Measurements from ENCODE around the gene RNF213.

The RNF213 gene

DNA sequence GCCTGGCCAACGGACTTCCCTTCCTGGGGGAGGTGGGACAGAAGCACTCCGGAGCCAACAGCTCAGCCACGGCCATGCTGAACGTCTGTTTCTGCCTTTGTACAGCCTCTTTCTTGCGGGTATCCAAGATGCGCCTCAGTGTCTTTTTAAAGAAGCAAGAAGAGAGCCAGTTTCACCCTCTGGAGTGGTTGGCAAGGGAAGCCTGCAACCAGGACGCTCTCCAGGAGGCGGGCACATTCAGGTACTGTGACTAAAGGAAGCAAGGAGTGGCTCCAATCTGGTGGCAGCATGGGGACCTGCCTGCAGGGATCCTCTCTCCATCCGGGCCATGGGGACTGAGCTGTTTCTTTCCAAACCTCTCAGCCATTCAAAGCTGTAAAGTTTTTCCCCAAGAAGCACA lies 93.7 kb downstream of the RNF213 start:
- DNase-seq, result no peak

DNA sequence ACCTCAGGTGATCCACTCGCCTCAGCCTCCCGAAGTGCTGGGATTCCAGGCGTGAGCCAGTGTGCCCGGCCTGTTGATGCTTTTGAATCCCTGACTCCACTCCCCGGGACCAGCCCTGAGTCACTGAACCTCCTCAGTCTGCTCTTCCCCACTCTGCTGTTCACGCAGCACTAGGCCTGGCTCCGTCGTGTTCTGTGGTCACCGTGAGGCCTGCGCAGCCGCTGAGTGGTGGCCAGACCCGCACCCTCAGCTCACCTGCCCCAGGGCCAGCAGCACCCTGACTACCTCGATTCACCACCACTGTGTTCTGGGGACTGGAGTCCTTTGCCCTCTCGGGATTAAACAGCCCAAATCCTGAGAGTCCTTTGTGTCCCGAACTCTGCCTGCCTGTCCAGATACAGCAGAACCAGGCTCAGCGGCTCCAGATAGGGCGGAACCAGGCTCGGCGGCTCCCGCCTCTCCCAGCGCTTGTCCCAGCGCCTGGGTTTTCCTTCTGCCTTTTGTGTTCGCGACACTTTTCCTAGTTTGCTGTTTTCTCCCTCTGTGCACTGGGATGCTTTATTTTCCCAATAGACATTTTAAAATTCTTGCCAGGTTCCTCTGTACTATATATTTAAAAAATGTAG lies 95.7 kb downstream of the RNF213 start:
- no peak for DNase-seq

DNA sequence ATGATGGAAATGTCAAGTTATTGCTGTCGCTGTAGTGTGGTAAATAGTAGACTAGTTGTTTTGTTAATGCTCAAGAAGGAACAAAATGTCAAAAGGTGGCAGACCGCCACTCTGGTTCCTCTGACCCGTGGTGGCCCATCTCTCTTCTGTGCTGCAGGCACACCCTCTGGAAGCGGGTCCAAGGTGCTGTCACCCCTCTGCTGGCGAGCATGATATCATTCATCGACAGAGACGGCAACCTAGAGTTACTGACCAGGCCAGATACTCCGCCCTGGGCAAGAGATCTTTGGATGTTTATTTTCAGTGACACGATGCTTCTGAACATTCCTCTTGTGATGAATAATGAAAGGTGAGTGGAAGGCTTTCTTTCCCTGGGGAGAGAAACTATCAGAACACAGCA lies 97.5 kb downstream of the RNF213 start:
- no peak for DNase-seq

DNA sequence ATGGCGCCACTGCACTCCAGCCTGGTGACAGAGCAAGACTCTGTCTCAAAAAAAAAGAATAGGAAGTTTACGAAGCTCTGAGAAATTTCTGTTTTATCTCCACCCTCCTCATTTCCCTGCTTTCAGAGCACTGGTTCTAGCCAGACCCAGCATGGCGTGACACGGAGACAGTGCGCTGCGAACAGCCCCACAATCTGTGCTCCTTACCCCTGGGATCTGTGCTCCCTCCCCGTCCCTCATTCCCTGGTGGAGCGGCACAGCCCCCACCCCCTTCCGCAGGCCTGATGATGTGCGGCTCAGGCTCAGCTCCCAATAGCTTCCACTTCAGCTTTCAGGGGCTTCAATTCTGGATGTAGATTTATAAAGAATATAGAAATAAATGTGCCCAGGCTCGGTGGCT lies 98.2 kb downstream of the RNF213 start:
- no peak for DNase-seq

DNA sequence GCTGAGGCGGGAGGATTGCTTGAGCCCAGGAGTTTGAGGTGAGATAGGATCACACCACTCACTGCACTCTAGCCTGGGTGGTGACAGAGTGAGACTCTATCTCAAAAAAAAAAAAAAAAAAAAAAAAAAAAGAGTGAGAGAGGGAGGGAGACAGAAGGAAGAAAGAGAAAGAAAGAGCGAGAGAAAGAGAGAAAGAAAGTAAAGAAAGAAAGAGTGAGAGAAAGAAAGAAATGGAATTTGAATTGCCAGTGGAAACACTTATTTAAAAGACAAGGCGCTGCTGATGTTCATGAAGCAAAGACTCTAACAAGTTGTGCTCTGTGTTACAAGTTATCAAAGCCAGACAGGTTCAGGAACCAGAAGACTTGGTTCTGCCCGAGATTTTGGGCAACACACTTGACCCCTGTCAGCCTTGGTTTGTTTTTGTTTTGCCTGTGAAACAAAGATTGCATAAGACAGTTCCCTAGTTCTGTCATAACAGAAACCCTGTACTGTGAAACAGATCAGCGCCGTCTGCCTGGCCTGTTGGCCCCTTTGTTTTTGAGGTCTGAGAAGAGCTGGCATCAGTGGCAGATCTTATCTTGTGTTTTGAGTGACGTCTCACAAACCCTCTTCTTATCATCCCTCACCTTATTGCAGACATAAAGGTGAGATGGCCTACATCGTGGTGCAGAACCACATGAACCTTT lies 98.9 kb downstream of the RNF213 start:
- DNase-seq, result no peak

DNA sequence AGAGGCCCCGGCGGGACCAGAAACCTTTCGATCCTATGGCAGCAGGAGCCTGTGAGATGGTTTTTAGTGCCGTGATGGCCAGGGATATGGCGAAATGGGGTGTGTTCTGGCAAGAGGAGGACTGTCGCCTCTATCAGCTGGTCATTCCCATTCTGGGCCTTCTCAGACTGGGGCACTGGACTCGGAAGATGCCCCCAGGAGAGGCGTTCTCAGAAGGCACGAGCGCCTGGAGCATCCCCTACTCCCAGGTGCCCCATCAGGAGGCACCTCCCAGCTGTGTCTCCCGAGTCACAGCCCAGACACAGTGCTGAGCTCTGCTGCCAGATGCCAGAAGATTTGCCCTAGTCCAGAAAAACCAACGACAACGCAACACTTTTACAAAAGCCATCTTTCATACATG lies 99.7 kb downstream of the RNF213 start:
- DNase-seq, result no peak

DNA sequence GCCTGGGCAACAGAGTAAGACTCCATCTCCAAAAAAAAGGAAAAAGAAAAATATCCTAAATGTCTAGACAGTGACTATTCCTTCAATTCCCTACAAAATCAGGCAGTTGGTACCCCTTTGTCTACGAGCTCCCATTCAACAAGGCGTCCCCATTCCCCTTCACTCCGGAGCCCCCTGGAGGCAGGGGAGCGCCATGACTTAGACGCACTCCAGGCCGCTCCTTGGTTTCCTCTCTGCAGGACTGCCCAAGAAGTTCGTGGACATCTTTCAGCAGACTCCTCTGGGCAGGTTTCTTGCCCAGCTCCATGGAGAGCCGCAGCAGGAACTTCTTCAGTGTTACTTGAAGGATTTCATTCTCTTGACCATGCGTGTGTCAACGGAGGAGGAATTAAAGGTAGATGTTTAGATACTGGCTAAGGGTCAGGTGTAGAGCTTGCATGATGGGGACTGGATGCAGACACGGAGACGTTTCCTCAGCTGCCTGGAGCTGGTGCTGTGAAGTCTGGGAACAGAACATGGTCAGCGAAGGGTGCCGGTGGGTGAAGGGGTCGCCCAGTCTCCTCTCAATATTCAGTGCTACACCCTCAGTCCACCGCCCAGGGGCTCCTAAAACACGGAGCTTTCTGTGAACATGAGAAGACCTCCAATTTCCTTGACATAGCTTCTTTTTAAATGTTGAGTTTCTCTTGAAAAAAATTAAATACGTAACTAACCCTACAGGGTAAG lies 101.0 kb downstream of the RNF213 start:
- DNase-seq, result no peak

DNA sequence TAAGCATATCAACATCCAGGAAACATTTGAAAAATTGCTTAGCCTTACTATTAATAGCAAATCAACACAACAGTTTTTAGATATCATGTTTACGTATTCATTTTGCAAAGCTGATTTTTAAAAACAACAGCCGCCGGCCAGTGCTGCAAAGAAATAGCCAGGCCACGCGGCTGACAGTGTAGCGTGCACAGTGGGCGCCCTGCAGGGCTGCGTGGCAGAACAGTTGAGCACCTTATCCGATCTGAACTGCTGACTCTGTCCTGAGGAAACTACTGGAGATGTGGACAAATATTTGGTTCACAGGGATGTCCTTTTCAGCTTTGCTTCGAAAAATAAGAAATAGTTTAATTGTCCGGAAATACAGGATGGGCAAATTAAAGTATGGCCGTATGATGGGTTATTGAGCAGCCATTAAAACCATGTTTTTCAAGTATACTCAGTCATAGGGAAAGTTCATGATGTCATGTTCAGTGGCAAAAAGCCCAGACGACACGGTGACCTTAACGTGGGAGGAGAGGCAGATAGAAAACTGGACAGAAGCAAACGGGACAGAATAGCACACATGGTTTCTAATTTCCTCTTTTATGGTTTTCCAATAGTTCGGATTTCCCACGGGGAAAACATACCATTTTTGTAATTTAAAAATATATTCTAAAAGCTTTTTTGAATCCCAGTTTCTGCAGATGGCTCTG lies 101.9 kb downstream of the RNF213 start:
- no peak for DNase-seq

DNA sequence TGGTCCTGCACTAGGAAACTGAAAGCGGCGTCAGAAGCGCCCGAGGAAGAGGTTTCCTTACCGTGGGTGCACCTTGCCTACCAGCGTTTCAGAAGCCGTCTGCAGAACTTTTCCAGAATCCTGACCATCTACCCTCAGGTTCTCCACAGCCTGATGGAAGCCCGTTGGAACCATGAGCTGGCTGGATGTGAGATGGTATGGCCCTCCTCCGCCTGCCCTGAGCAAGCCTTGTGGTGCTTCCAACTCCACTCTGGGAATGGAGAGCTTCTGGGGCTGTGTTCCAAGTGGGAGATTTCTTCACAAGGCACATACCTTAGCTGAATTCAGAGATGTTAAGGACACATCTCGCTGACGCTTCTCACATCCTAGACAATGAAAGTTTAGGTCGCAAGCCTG lies 102.5 kb downstream of the RNF213 start:
- no peak for DNase-seq

DNA sequence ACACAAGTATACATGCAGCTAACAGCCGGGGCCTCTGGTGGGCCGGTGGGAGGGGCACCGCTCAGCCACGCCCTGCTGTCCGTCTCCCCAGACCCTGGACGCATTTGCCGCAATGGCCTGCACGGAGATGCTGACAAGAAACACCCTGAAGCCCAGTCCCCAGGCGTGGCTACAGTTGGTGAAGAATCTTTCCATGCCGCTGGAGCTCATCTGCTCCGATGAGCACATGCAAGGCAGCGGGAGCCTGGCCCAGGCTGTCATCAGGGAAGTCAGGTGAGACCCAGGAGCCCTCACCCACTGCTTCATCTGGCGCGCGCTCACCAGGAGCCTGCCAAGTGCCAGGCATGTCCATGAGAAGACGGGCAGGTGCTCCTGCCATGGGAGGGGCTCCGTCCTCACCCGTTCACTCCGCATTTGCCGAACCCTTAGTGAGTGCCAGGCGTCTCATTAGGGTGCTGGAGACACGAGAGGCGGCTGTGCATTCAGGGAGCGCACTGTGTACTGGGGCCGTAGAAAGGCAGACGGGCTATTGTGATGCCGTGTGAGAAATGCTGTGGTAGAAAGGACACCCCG lies 103.0 kb downstream of the RNF213 start:
- DNase-seq, result no peak

DNA sequence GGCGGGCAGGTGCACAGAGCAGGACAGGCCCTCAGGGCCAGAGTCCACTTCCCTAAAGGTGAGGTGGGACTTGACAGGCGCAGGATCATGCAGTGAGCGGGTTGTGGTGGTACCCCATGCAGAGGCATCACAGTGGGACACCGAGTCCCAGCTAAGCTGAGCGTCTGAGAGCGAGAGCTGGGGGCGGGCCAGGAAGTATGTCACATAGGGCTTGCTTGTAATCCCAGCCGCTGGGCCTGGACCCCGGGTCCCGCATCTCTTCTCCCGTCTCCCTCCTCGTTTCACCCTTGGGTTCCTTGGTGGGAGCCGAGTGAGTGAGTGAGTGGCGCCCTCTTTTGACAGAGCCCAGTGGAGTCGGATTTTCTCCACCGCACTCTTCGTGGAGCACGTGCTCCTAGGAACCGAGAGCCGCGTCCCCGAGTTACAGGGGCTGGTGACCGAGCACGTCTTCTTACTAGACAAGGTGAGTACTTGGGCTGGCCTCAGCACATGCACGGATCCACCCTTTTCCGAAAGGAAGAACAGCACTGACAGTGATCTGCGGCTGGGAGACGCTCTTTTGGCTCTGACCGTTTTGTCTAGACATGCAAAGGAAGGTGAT lies 103.5 kb downstream of the RNF213 start:
- no peak for DNase-seq

DNA sequence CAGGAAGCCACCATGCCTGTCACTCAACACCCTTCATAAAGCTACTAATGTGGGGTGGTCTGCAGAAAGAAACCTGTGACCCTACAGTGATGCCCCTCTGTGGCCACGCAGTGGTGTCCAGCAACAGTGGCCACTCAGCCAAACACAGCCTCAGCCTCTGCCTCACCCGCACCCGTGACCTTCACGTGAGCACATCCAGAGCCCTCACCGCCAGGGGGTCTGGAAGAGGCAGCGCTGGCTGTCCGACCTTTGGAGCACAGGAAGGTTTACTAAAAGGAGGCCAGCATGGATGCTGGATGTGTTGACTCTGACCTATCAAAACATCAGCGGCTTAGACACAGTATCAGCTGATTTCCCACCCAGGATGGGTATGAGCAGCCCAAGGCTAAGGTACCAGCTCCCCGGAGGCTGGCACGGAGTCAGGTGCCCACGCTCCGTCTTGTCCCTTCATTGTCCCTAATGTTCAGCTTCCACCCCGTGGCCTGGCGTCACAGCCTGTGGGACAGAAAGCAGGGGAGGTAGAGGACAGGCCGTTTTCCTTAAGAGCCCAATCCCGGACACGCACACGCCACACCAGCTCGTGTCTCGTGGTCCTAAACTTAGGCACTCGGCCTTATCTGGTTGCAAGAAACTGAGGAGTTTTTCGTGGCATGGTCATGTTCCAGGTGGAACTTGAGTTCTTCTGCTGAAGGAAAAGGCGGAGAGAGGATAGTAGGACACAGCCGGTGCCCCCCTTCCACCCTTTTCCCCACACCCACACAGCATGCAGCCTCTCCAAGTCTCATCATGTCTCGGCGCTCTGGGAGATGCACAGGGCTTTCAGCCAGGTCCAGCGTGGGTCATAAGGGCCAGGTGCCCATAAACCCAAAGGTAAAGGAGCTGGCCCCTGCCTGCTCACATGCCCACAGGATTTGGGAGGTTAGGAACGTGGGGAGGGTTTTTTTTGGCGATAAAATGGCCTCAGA lies 104.6 kb downstream of the RNF213 start:
- no peak for DNase-seq

DNA sequence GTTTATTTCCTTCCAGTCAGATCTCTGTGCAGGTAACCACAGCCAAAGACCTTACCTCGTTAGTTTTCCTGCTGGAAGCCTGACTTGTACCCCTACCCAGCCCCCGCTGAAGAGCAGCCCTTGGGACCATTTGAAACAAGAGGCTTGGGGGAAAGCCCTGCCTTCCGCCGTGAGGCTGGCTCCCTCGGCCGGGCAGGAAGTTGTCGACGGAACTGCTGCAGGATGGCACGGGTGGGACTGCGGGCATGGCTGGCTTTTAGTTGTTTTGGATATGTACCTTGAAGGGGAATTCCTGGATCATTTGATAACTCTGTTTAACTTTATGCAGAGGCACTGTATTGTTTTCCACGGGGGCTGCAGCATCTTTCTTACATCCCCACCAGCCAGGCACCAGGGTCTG lies 105.3 kb downstream of the RNF213 start:
- no peak for DNase-seq

DNA sequence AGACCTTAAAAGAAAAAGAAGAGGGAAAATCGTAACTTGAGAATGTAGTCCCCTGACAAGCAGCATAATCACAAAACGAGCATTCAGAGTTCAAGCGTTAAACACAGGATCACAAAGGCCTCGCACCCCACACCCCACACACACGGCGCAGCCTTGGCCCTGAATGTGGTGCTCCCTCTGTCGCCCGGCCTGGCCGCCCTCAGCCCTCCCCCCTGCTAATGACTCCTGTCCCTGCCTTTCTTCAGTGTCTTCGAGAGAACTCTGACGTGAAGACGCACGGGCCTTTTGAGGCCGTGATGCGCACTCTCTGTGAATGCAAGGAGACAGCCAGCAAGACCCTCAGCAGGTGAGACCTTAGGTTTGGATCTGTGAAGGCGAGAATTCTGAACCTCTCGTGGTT lies 106.9 kb downstream of the RNF213 start:
- DNase-seq, result no peak

DNA sequence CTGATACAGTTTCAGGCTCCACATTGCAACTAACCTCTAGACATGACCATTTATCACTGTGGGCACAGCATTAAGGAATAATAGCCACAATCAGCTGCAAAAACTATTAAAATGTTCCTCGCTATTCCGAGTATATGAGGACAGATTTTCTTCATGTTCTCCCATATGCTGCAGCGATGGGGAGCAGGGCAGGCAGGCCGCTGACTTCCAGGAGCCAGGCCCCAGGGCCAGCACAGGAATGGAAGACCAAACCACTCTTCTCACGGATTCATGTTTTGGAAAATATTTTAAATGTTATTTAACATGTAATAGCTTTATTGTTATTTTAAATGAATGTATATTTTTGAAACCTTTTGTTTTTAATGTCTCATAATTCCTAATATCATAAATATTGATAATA lies 110.5 kb downstream of the RNF213 start:
- DNase-seq, result no peak

DNA sequence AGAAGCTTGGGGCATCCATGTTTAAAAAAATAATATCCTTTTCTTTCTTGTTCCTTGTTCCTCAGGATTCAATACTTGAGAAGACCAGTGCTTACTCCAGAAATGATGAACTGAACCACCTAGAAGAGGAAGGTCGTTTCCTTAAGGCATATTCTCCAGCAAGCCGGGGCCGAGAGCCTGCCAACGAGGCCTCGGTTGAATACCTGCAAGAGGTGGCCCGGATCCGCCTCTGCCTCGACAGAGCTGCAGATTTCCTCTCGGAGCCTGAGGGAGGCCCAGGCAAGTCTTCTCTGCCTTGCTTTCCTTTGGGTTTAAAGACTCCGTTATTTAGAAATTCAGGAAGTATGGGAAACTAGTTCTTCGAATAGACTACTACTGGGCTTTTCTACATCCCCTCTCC lies 111.8 kb downstream of the RNF213 start:
- no peak for DNase-seq

DNA sequence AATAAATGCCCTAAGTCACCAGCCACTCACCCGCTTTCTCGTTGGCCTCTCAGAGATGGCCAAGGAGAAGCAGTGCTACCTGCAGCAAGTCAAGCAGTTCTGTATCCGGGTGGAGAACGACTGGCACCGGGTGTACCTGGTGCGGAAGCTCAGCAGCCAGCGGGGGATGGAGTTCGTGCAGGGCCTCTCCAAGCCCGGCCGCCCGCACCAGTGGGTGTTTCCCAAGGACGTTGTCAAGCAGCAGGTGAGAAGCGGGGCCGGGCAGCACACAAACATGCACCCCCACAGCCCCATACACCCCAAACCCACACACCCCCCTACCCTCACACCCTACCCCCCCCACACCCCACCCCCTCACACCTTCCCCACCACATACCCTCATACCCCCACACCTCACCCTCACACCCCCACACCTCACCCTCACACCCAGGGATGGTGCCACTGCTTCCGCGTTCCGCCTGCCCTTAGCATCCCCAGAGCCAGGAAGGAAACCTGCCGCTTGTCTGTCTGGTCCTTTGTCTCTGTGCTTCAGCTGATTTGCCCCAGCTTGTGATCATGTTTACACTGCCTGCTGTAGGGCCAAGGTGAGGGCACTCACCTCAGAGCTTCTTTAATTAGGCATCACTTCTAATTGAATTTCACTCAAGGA lies 112.4 kb downstream of the RNF213 start:
- no peak for DNase-seq

DNA sequence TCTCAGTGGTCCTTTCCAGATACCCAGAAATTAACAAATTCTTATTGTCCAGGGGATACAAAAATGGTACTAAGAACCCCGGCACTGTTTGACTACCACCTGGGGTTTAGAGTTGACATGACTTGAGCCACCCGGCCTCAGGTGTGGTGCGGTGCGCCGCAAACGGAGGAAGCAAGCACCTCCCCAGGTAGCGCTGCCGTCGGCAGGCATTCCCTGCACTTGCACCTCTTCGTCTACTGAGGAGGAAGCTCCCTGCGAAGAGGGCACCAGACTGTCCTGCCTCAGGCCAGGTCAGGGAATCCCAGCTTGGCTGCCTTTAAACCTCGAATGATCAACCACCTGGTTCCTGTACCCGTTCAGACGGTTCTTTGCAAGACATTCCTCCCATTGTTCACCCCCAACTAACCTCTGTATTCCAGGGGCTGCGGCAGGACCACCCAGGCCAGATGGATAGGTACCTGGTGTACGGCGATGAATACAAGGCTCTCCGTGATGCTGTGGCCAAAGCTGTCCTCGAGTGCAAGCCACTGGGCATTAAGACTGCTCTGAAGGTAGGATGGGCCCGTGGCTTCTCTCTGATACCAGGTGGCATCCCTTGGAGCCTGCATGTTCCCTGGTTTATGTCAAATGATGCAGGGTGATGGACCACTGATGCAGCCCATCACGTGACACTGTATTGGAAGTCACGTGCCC lies 113.5 kb downstream of the RNF213 start:
- DNase-seq, result no peak

DNA sequence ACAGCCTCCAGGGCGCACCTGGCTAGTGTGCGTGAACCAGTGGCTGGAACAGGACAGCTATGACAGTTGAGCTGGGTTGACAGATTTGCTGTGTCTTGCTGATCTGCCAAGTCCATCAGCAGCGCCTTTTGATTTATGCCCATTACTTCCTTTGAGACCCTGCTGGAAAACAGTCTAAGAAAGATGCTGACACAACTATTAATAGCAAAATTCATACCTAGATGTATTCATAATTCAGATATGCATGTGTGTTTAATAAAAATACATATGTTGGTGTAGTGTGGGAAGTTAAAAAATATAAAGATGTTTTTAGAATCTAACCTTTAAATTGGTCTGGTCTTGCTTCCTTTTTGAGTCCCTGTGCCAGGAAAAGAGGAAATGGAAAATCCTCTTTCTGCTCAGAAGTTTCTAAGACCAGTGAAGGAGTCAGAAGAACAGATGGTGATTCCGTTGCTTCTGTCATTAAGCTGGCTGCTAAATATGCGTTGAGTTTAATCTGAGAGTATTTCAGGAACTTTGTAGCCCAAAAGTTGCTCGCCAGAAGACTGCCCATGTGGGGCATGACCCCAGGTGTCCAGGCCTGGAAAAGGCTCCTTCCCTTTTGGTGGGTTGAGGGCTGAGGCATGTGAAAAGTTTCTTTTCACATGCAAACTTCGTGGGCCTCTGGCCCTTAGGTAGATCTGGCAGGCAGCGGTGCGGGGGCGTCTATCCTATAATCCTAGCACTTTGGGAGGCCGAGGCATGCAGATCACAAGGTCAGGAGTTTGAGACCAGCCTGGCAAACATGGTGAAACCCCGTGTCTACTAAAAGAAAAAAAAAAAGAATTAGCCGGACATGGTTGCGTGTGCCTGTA lies 114.3 kb downstream of the RNF213 start:
- no peak for DNase-seq

DNA sequence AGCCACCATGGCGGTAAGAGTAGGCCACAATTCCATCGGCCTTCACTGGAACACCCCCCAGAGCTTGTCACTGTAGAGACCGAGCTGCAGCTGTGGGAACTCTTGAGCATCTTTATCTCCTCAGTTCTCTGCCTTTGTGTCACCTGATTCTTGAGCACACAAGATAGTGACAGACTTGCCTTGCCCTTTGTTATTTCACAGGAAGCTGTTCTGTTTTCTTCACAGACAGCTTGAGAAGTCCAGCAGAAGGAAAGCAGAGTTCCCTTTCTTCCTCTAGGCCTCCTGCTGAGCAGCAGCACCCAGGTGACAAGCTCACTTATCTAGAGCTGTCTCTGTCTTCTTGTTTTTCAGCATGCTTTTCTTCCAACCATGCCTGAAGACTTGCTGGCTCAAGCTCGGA lies 115.9 kb downstream of the RNF213 start:
- no peak for DNase-seq

Data from NCI-H187 (cell line).